A204.1 (cell line): ENCODE measurements around the gene FLNC.

ENCODE experiments used
- FAIRE-seq: peaks from 2 replicates; lab custom pipeline; 2012; peaks lifted over from hg19 to GRCh38; lab: Jason Lieb, UNC

The FLNC gene

DNA sequence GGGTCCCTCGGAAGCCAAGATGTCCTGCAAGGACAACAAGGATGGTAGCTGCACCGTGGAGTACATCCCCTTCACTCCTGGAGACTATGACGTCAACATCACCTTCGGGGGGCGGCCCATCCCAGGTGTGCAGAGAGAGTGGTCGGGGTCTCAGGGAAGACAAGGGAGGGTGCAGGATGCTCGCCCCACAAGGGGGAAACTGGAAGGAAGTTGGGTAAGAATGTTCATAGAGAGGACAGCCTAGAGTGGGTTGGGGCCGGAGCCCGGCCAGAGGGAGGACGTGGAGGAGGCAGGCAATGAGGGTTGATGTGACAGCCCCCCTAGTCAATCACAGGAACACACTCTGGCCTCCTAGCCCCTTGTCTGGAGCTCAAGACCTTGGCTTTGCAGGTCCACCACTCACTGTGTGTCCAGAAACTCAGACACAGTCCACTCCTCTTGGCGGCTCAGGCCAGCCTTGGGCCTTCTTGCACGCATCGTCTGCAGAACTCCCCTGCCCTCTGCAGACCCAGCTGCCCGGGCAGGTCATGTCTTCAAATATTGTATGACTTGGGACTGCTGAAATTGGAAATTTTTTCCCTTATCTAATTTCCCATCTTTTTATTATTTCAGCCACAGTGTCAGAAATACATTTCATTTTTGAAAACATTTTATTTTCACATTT, 16.7 kb downstream of the FLNC start:
- no peak for FAIRE-seq

DNA sequence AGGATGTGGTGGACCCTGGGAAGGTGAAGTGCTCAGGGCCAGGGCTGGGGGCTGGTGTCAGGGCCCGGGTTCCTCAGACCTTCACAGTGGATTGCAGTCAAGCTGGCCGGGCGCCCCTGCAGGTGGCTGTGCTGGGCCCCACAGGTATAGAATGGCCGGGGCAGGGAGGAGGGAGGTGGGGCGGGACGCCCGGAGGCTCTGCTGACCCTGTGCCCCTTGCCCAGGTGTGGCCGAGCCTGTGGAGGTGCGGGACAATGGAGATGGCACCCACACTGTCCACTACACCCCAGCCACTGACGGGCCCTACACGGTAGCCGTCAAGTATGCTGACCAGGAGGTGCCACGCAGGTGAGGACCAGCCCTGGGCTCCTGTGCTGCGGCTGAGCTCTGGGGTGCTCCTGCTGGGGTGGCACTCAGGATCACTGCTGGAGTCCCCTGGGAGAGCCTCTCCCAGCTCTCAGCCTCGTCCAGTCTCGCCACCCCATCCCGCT, 17.6 kb downstream of the FLNC start:
- FAIRE-seq: no peak

DNA sequence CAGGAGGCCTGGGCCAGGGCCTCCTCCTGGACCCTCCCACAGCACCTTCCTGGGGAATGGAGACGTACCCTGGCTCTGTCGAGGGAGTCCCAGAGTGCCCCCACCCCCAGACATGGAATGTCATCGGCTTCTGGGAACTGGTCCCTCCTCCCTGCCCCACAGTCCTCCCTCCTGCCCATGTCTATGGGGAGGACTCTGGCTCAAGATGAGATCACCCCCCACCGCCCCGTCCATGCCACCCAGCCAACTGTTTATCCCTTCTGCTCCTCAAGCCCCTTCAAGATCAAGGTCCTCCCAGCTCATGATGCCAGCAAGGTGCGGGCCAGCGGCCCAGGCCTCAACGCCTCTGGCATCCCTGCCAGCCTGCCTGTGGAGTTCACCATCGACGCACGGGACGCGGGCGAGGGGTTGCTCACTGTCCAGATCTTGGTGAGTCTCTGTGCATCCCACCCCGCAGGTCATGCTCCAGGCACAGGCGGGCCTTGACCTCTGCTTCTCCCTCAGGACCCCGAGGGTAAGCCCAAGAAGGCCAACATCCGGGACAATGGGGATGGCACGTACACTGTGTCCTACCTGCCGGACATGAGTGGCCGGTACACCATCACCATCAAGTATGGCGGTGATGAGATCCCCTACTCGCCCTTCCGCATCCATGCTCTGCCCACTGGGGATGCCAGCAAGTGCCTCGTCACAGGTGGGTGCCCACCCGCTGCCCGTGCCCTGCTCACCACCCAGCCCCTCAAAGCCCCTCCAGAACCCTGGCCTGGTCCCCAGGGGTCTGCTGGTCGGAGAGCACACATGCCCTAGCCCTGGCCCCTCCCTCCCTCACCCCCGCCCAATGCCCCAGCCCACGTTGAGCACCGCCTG, 18.3 kb downstream of the FLNC start:
- no peak for FAIRE-seq

DNA sequence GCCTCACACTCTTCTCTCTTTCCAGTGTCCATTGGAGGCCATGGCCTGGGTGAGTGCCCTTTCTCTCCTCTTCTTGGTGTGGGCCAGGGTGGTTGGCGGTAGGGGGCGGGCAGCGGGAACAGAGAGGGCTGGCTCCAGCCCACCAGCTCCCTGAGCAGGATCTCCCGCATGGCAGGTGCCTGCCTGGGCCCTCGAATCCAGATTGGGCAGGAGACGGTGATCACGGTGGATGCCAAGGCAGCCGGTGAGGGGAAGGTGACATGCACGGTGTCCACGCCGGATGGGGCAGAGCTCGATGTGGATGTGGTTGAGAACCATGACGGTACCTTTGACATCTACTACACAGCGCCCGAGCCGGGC, 18.9 kb downstream of the FLNC start:
- FAIRE-seq: no peak

DNA sequence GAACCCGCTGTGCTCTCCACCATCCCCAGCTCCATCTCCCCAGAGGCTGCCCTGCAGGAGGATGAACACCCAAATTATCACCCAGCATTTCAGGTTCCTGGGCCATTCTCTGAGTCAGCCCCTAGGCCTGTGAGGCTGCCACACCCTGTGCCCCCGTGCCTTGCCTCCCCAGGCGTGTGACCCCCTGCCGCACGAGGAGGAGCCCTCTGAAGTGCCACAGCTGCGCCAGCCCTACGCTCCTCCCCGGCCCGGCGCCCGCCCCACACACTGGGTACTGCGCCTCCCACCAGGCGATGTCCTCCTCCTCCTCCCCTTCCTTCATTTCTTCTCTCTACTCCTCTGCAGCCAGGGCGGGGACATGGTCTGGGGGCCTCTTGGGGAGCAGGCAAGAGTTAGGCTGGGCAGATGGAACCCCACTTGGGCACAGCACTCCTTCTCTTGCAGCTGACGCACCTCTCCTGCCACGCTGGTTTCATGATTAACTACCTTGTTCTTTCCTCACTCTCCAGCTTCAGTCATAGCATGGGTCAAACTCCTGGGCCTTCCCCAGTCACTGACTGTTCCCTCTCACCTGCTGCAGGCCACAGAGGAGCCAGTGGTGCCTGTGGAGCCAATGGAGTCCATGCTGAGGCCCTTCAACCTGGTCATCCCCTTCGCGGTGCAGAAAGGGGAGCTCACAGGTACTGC, 19.7 kb downstream of the FLNC start:
- FAIRE-seq: no peak

DNA sequence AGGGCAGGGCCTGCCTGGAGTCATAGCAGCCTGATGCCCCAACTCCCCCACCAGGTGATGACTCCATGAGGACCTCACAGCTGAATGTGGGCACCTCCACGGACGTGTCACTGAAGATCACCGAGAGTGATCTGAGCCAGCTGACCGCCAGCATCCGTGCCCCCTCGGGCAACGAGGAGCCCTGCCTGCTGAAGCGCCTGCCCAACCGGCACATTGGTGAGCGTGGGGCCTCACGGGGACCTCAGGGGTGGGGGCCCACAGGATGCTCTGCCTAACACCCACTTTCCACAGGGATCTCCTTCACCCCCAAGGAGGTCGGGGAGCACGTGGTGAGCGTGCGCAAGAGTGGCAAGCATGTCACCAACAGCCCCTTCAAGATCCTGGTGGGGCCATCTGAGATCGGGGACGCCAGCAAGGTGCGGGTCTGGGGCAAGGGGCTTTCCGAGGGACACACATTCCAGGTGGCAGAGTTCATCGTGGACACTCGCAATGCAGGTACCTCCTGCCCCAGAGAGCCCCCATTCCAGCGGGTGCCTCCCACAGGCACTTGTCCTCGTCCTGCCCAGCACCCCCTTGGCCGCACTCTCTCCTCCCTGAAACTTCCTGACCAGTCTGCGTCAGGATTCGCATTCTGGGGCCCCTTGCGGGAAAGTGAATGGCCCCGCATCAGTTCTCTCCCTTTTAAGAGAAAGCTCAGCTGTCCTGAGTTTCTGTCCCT, 22.5 kb downstream of the FLNC start:
- no peak for FAIRE-seq

DNA sequence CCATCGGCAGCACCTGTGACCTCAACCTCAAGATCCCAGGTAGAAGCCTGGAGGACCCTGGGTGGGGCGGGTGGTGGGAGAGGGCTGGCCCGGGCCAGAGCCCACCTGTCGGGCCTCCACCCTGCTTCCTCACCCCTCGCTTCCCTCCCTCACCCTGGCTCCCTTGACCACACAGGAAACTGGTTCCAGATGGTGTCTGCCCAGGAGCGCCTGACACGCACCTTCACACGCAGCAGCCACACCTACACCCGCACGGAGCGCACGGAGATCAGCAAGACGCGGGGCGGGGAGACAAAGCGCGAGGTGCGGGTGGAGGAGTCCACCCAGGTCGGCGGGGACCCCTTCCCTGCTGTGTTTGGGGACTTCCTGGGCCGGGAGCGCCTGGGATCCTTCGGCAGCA, 23.6 kb downstream of the FLNC start:
- FAIRE-seq: no peak

DNA sequence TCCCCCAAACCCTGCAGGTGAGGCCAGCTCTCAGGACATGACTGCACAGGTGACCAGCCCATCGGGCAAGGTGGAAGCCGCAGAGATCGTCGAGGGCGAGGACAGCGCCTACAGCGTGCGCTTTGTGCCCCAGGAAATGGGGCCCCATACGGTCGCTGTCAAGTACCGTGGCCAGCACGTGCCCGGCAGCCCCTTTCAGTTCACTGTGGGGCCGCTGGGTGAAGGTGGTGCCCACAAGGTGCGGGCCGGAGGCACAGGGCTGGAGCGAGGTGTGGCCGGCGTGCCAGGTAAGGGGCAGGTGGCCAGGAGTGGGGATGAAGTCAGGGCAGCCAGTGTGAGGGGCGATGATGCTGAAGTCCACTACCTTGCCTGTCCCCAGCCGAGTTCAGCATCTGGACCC, 24.2 kb downstream of the FLNC start:
- FAIRE-seq: no peak

DNA sequence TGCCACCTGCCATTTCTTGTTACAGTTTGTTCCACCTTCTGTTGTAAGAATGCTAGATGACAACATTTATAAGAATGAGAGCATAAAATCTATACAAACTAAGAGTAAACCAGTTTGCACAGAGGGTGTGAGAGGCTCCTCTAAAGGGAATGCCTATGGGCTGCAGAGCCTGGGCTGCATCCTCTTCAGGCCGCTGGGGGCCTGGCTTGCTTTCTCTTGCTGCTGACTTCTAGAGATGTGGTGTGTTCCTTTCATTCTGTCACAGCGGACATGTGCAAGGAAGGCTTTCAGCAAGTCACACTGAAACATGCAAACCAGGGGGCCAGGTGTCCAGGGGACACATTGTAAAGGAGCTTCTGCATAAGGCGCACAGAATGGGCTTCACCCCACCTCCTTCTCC, 25.4 kb downstream of the FLNC start:
- FAIRE-seq: no peak

DNA sequence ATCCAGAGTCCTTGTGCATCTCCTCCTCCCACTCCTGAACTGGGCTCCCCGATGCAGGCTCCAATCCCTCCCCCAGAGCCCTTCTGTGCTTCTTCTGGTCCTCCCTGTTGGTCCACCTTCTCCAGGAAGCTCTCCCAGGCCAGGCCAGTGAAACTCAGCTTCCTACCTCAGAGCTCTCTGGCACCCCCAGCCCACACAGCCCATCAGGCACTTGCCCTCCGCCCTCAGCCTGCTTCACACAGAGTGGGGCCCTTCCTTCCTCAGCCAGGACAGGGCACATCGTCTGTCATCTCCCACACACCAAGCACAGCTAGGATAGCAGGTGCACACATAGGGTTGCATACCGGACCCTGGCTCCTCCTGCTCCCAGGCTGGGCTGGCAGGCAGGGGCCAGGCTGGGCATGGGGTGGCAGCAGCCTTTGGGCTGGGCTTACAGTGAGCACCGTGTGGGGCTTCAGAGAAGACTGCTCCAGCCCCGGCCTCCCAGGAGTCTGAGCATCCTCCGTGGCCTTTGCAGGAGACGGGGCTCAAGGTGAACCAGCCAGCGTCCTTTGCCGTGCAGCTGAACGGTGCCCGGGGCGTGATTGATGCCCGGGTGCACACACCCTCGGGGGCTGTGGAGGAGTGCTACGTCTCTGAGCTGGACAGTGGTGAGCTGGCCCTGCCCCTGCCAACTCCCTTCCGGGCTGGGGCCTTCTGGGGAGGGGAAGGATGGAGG, 26.0 kb downstream of the FLNC start:
- no peak for FAIRE-seq

DNA sequence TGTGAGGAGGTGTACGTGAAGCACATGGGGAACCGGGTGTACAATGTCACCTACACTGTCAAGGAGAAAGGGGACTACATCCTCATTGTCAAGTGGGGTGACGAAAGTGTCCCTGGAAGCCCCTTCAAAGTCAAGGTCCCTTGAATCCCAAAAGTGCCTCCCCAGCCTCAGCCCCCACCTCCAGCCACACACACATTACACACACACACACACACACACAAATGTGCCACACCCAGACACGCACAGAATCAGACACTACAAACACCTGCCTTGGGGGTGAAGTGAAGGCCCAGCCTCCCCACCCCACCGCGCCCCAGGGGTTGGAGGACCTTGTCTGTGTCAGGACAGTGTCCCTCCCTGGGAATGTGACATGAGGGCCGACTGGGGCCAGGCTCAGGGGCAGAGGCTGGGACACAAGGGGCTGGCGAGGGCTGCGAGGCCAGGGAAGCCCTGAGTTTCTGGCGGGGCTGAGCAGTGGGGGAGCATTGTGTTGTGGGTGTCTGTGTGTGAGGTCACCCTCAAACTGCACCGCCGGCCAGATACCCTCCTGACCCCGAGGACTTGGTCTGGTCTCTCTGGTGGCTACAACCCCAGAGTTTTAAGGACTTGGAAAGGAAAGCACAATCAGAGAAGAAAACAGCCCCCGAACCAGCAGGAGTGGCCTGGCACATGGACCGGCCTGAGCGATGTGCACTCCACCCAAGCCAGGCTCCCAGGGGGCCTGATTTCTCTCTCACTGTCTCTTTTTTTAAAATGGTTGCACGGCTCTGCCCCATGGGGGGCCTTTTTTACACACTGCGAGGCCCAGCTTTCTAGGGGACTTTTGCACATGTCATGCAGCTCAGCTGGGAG, 28.4 kb downstream of the FLNC start:
- FAIRE-seq: no peak

DNA sequence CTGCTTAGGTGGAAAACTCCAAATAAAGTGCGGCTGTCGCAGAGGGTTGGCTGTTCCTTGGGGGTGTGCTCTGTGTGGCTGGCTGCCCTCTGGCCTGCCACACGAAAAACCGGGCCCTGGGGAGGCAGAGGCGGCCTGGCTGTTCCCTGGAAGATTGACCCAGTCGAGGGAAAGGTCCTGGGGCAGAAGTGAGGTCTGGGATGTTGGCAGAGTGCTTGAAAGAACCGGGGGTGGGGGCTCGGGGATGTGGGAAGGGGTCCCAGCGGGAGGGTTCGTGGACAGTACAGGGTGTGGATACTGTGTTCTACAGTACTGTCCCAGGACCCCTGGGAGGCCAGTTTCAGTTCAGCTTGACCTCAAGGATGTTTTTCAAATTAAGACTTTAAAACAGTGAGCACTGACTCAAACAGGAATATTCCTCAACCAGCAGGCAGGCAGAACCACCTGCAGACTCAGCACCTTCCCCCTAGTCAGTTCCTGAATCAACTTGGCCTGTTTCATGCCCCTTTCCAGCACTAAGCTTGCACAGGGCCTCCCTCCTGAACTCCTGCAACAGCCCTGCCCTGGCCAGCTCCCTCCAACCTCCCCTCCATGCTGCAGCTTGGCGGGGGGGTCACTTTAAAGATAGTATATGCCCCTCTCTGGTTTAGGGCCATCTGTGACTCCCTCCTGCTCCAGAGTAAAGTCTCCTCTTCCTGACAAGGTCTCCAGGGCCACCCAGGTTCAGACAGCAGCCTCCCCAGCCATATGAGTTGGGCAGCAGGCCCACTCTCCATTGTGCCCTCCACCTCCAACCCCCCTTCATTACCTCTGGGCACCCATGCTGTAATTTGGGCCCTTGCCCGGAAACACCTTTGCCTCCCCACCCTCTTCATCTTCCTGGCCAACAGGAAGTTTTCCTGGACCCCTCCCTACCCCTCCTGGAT, 29.3 kb downstream of the FLNC start:
- no peak for FAIRE-seq

DNA sequence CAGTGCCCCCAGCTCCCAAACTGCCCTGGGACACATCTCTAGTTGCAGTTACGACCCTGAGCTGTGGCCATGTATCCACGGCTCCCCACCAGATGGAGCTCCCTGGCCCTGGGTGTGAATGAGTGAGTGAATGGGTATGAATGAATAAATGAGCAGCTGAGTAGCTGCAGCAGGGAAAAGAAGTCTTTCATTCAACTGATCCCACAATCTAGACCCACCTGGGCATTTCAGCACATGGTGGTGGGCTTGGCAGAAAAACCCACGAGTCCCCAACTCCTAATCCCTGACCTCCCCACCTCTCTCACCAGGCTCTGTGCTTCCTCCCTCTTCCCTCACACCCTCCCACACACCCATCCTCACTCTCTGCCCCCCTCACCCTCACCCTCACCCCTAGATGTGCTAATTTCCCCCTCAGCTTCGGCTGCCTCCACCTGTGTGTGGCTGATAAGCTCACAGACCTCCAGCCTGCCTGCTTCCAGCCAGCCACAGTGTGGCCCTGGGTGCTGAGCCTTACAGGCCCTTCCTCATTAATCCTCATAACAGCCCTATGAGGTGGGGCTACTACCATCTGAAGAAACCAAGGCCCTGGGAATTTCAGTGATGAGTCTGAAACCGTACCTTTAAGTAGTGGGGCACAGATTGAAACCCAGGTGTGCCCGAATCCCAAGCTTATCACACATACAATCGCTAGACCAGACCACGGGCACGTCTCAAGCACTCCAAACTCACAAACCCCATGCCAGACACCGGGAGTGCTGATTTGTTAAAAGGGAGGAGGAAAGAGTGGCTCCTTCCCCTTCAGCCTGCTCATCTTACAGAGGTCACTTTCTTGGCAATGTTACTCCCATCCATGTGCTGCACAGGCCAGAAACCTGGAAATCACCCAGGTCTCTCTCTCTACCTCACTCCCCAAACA, 30.2 kb downstream of the FLNC start:
- no peak for FAIRE-seq

DNA sequence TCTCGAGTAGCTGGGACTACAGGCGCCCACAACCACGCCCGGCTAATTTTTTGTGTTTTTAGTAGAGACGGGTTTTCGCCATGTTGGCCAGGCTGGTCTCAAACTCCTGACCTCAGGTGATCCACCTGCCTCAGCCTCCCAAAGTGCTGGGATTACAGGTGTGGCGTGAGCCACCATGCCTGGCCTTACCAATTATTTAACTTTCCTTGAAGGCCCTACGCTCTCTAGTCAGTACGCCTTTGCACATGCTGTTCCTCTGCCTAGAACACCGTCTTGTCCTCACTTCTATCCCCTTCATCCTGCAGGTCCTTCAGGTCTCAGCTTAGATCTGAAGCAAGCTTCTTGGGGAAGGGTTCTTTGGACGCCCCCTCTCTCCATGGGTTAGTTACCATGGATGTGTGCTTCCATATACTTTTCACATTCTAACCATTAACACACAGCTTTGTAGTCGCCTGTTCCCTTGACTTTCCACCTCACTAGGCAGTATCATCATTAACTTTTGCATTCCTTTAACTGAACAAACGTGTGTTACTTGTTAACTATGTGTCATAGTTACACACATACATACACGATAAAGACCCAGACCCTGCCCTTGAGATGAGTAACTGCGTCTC, 31.9 kb downstream of the FLNC start:
- no peak for FAIRE-seq

DNA sequence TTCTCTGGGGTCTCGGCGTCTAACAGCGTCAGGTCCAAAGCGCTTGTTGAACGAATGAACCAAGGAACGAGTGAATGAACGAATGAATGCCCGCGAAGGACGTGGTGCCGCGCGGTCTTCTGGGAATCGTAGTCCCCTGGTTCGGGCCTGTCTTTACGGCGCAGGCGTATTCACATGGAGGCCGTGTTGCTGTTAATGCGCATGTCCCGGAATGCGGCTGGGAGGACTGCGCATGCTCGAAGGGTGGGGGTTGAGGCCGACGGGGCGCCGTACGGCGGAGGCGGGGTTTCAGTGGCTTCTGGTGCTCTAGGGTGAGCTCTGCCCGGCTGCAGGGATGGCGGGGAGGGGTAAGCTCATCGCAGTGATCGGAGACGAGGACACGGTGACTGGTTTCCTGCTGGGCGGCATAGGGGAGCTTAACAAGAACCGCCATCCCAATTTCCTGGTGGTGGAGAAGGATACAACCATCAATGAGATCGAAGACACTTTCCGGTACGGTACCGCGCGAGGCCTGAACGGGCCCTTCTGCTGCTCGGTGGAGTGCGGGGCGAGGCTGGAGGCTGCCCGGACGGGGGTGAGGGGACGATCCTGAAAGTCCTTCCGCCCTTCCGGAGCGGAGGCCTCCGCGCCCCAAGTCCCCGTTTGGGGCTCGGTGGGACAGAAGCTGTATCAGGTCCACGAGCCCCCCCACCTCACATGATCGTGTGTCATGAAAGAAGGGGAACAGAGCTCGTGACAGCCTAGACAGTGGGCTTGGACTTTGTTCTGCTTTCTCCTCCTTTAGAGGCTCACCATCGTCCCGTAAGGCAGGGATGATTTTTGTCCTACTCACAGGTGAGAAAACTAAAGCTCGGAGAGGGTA, 32.6 kb downstream of the FLNC start, which contains the start of gene ATP6V1F:
TSS of gene ATP6V1F (plus strand) at position 286 of the 862 bp plus-strand sequence. CDS start at position 335, 49 bp downstream.
- FAIRE-seq: peak; percentile 99

DNA sequence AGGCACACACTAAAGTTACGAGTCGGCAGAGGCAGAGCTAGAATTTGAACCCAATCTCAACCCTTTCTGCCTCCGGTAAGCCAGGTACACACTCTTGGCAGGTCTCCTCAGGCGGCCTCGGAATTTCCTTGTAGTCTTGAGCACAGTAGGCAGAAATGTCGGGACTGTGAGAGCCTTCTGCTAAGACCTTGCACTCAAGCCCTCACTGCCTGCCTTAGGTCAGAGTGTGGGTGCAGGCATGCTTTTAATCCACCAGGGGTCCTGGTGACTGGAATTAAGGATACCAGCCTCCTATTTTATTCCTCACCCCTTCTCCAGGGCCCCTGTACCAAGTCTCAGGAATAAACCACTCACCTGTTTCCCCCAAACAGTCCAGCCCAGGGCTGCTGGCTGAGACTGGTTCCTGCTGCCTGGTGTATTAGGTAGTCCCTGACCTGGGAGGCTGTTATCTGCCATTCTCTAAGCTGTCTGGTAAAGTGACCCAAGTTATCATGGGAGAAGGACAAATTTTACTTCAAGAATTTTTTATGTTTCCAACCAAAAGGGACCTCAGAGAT, 33.3 kb downstream of the FLNC start:
- no peak for FAIRE-seq

DNA sequence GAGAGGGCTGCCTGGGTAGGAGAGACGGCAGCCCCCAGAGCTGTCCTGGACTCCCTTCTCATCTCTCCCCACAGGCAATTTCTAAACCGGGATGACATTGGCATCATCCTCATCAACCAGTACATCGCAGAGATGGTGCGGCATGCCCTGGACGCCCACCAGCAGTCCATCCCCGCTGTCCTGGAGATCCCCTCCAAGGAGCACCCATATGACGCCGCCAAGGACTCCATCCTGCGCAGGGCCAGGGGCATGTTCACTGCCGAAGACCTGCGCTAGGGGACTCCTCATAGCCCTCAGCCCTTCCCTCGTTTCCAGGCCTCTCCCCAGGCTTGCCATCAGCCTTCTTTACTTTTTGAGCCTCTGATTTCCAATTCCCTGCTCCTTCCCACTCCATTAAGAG, 35.1 kb downstream of the FLNC start:
- no peak for FAIRE-seq
